SK-N-SH treated with all-trans-retinoic acid at 6 μM for 48 hours (cell line): ENCODE data around the gene SYCP2.

ENCODE experiments used
- BACH2 ChIP-seq: fragments of 250-450 bp; sonication (Bioruptor Pico); IDR thresholded peaks from 2 replicates; pipeline ENCODE4 v1.9.0; 2021; ENCODE audit warnings: mild to moderate bottlenecking, borderline replicate concordance
- RARB ChIP-seq: fragments of 250-450 bp; sonication (Bioruptor Pico); IDR thresholded peaks from 2 replicates; pipeline ENCODE4 v1.8.0; 2021; ENCODE audit warnings: mild to moderate bottlenecking, moderate library complexity
- TF ChIP-seq, protein P1 (sequence below): fragments of 250-450 bp; sonication (Bioruptor Pico); IDR thresholded peaks from 2 replicates; pipeline ENCODE4 v1.8.0; 2020; ENCODE audit warnings: mild to moderate bottlenecking, moderate library complexity, borderline replicate concordance
- TF ChIP-seq, protein P2 (sequence below): fragments of 250-450 bp; sonication (Bioruptor Pico); IDR thresholded peaks from 2 replicates; pipeline ENCODE4 v1.5.1; 2020; ENCODE audit warnings: low read depth, mild to moderate bottlenecking, moderate library complexity

DNA sequence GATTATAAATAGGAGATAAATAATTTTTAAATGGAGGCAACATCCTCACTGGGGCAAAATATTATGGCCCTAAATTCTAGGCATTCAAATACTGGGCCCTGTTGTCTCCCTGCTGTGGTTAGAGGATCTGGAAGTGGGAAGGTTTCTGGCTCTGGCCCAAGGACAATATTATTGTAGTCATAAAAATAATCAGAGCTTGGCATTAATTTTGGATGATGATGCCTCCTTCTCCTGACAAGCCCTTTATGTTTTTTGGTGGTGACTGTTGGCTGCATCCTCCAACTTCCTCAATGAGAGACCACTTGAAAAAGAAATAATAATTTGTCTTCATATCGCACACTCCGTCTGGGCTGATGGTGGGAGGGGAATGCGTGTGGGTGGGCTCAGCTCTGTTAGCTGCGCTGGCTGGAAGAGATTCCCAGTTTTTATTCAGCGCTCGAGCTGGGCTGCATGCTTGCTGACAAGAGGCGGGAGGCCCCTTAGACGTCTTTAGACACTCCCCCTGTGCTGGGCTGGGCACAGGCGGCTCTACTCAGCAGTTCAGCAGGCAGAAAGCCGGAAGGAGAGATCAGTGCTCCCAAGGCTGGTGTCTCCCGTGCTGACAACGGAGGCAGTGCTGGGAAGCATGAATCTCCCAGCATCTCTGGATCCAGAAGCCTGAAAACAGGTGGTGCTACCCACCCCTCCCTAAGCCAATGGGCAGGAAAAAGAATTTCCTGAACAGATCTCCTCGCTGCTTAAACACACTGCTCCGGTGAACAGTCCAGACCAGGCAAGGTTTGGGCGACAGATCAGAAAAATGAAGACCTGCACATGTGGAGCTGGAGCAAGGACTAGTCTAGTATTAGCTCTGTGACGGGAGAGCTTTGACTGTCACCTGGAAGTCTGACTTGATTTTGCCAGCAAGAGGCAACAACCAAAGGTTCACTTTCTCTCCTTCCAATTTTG is 97.7 kb downstream of the SYCP2 start:
- no peak for TF ChIP-seq RARB (CRISPR knock-in tag)
- no peak for TF ChIP-seq BACH2 (CRISPR knock-in tag)
- TF ChIP-seq, protein P1, sequence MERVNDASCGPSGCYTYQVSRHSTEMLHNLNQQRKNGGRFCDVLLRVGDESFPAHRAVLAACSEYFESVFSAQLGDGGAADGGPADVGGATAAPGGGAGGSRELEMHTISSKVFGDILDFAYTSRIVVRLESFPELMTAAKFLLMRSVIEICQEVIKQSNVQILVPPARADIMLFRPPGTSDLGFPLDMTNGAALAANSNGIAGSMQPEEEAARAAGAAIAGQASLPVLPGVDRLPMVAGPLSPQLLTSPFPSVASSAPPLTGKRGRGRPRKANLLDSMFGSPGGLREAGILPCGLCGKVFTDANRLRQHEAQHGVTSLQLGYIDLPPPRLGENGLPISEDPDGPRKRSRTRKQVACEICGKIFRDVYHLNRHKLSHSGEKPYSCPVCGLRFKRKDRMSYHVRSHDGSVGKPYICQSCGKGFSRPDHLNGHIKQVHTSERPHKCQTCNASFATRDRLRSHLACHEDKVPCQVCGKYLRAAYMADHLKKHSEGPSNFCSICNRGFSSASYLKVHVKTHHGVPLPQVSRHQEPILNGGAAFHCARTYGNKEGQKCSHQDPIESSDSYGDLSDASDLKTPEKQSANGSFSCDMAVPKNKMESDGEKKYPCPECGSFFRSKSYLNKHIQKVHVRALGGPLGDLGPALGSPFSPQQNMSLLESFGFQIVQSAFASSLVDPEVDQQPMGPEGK (CRISPR knock-in tag) = no peak
- TF ChIP-seq, protein P2, sequence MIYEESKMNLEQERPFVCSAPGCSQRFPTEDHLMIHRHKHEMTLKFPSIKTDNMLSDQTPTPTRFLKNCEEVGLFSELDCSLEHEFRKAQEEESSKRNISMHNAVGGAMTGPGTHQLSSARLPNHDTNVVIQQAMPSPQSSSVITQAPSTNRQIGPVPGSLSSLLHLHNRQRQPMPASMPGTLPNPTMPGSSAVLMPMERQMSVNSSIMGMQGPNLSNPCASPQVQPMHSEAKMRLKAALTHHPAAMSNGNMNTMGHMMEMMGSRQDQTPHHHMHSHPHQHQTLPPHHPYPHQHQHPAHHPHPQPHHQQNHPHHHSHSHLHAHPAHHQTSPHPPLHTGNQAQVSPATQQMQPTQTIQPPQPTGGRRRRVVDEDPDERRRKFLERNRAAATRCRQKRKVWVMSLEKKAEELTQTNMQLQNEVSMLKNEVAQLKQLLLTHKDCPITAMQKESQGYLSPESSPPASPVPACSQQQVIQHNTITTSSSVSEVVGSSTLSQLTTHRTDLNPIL = no peak
